Small intestine (tissue), 7 donors: ENCODE measurements around the gene WASHC2A. TPM values are rescaled to one million over a fixed set of nuclear protein-coding genes. Genes with fewer than 3 reads are reported as not detected.
A peak's percentile ranks its signal among the peaks of the same experiment; 100 is the strongest.
"Not testable (repeated sequence)": the region's sequence is repeated elsewhere in the genome, so short reads cannot be mapped to it uniquely, and the experiment has no call there.

Source experiments
- DNase-seq, 2 donors: peaks; one replicate each; pipeline versions ENCODE4 v3.0.0 to v3.0.0-alpha.2; 2013
- FAIRE-seq: peaks from 2 replicates; lab custom pipeline; 2012; peaks lifted over from hg19 to GRCh38; lab: Jason Lieb, UNC
- H3K27ac ChIP-seq, 3 donors: one replicate each; pipeline ENCODE4 v1.5.1; 2013; ENCODE audit warnings: low read length in 2 of 3, mild to moderate bottlenecking in 2 of 3, control low read depth in 1 of 3, inconsistent platforms in 1 of 3, low read depth in 1 of 3, moderate library complexity in 1 of 3
- H3K27me3 ChIP-seq, 3 donors: one replicate each; pipeline ENCODE4 v1.6.1; 2013; ENCODE audit warnings: low read length in 3 of 3, inconsistent platforms in 1 of 3; ENCODE audit not compliant: control insufficient read depth in 3 of 3, insufficient read depth in 3 of 3
- H3K36me3 ChIP-seq, 3 donors: one replicate each; pipeline ENCODE4 v1.6.1; 2013; ENCODE audit warnings: low read length in 3 of 3, inconsistent platforms in 1 of 3, low read depth in 1 of 3, mild to moderate bottlenecking in 1 of 3, moderate library complexity in 1 of 3; ENCODE audit not compliant: control insufficient read depth in 3 of 3, insufficient read depth in 2 of 3
- H3K4me1 ChIP-seq, 3 donors: one replicate each; pipeline ENCODE4 v1.6.1; 2013; ENCODE audit warnings: low read length in 2 of 3, inconsistent platforms in 1 of 3, low read depth in 1 of 3, mild to moderate bottlenecking in 1 of 3, moderate library complexity in 1 of 3; ENCODE audit not compliant: control insufficient read depth in 3 of 3, insufficient read depth in 2 of 3
- H3K4me3 ChIP-seq, 3 donors: one replicate each; pipeline ENCODE4 v1.5.1; 2013; ENCODE audit warnings: low read length in 3 of 3, control low read depth in 1 of 3, inconsistent platforms in 1 of 3, low read depth in 1 of 3, mild to moderate bottlenecking in 1 of 3, moderate library complexity in 1 of 3
- H3K9me3 ChIP-seq, 2 donors: one replicate each; pipeline ENCODE4 v1.6.1; 2013; ENCODE audit warnings: low read depth in 1 of 2, low read length in 1 of 2; ENCODE audit not compliant: control insufficient read depth in 2 of 2, insufficient read depth in 1 of 2
- WGBS, 3 donors: extraction: QIAGEN DNeasy Blood & Tissue Kit; methylation state at CpG; one replicate each; pipeline ENCODE4 v1.1.7; 2013; 5-methylcytosine and 5-hydroxymethylcytosine counted together
- polyA plus RNA-seq, 4 donors: library from polyadenylated mRNA; stranded (reverse) in 3 of 4; unstranded in 1 of 4; fragments of 200-250 nt in 3 of 4; fragments of 120-200 nt in 1 of 4; gene quantifications; one replicate each; pipeline versions ENCODE4 v1.2.1 to v1.2.3, GENCODE V29; 2013
- donor health status: healthy with polysubstance abuse.
- donor health status: control.
- donor health status: control.
- donor health status: Bipolar disorder and iron deficiency.
- donor health status: healthy.

WASHC2A gene
- polyA plus RNA-seq, 4 donors: 15.1 to 64.6 (median 20.3) TPM

DNA sequence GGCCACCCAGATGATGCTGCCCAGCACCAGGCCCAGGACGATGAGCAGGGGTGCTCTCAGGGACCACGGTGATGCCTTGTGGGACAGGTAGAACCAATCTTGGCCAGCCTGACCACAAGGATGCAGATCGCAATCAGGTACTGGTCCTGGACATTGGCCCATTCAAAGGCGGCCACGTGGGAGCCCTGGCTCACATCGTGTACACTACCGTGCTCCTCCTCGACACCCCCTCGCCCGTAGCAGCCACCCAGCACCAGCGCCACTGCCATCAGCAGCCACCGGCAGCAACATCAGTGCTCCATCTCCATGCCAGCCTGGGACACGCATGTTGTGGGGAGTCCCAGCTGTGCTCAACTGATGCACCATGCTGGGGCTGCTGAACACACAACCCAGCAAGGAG is 40.6 kb upstream of the WASHC2A start:
- peaks cover 0 to 26% (median 0%) of the 10 kb centered on the region in 3 donors for H3K27me3 ChIP-seq
- no peaks in the 10 kb centered on the region for H3K9me3 ChIP-seq
- no peaks in the 10 kb centered on the region for H3K36me3 ChIP-seq
- FAIRE-seq (no peak), DNase-seq (no peak)
- H3K4me1 ChIP-seq: no peaks in the 10 kb centered on the region
- H3K27ac ChIP-seq: no peak overlapping the region
- 90 to 97% (median 92%) methylated on average over 11 to 13 of the region's 13 CpGs for WGBS, 3 donors
- H3K4me3 ChIP-seq: no peak overlapping the region

DNA sequence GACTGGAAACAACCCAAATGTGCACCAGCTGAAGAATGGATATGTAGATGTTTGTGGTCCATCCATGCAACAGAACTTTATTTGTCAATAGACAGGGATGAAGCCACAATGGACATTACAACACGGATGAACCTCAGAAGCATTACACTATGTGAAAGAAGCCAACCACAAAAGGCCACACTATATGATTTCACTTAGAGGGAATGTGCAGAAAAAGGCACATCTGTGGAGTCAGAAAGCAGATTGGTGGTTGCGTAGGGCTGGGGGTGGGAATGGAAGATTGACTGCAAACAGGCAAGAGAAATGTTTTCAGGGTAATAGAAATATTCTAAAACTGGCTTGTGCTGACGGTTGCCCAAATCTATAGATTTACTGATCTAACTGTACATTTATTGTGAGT is 34.3 kb upstream of the WASHC2A start:
- 62 to 73% (median 64%) methylated on average over 3 of the region's 3 CpGs for WGBS, 3 donors
- H3K27me3 ChIP-seq: no peaks in the 10 kb centered on the region
- no peak for DNase-seq
- H3K4me1 ChIP-seq: no peaks in the 10 kb centered on the region
- H3K4me3 ChIP-seq: no peak overlapping the region
- H3K36me3 ChIP-seq: no peaks in the 10 kb centered on the region
- no peaks in the 10 kb centered on the region for H3K9me3 ChIP-seq
- H3K27ac ChIP-seq: no peak overlapping the region
- FAIRE-seq: no peak

DNA sequence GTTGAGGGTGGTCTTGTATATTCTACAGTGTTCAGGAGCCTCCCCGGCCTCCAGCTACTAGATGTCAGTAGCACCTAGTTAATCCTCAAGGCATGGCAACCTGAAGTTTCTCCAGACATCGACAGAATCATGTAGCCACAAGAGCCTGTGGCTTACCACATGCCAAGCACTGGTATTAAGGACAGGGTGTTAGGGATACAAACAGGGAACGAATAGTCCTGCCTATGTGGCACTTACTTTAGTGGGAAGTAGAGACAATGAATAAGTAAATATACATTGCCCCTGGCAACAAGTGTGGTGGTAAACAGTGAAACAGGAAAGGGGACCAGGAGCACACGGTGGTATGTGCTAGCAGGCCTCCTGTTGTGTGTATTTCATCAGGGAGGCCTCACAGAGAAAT is 32.4 kb upstream of the WASHC2A start:
- WGBS, 3 donors: 50 to 58% (median 57%) methylated on average over 4 of the region's 4 CpGs
- H3K4me1 ChIP-seq, H3K9me3 ChIP-seq, H3K27me3 ChIP-seq, FAIRE-seq, H3K4me3 ChIP-seq, H3K36me3 ChIP-seq, H3K27ac ChIP-seq, DNase-seq: not testable (repeated sequence)

DNA sequence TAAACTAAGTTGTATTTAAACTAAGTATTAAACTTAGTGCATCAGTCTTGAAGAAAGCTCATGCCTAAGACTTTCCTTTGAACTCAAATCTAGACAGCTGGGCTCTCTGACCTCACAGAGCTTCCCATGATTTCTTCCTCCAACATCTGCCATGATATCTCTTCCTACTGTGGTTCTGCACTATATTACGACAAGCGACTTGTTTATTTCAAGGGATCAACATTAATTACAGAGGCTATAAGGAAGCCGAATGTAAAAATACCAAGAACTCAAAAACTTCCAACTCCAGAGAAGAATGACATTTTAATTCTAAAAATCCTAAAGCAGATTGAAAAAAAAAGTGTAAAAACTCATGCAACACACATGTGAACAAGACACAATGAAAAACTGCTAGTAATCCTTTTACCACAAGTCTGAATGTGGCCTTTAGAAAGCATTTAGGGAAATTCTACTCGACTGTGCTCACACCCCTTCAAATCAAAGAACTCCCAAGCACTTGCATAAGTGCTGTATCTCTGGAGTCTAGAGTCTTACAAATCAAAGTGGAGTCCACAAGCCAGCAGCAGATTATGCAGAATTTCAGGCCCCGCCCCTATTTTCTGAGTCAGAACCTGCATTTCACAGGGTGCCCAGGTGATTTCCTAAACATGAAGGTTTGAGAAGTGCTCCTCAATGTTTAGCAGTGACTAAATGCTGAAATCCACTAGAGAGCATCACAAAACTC is 22.7 kb upstream of the WASHC2A start:
- WGBS, 3 donors: 63 to 65% (median 65%) methylated on average over 5 of the region's 5 CpGs
- peak; percentile 49 for FAIRE-seq
- DNase-seq: no peak
- Histone ChIP-seq H3K4me1 (no peaks in the 10 kb centered on the region), H3K27ac (no peak overlapping the region), H3K36me3 (no peaks in the 10 kb centered on the region), H3K27me3 (no peaks in the 10 kb centered on the region), H3K4me3 (no peak overlapping the region), H3K9me3 (no peaks in the 10 kb centered on the region)

DNA sequence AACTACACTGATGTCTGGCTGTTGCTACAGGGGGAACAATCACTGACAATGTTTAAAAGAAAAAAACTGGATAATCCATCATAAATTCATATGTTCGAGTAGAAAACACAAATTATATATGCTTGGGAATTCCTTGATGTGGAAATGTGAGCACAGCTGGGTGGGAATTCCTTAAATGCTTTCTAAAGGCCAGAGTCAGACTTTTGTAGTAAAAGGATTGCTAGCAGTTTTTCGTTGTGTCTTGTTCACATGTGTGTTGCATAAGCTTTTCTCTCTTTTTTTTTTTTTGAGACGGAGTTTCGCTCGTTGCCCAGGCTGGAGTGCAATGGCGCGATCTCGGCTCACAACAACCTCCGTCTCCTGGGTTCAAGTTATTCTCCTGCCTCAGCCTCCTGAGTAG is 21.3 kb upstream of the WASHC2A start:
- not testable (repeated sequence) for H3K4me1 ChIP-seq, H3K27ac ChIP-seq, H3K27me3 ChIP-seq, DNase-seq, FAIRE-seq, H3K36me3 ChIP-seq, H3K4me3 ChIP-seq, H3K9me3 ChIP-seq
- WGBS, 3 donors: 71 to 96% (median 78%) methylated on average over 9 of the region's 9 CpGs

DNA sequence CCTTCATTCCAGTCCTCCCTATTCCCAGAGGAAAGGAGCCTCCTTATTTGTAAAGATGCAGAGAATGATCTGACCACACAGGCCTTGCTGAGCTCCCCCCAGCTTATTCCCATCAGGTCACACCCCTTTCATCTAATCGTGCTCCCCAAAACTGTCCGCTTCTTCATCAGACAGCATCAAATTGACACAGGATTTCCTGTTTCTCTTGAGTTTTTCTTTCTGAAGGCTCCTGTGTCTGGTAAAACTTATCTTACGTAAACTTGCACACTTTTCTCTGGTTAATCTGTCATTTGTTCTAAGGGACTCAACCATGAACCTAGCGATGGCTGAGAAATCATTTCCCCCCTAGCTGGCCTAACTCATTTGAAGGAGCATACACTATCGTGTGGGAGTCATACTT is 20.2 kb upstream of the WASHC2A start:
- not testable (repeated sequence) for FAIRE-seq, H3K36me3 ChIP-seq, H3K4me3 ChIP-seq, H3K27ac ChIP-seq, H3K27me3 ChIP-seq, H3K4me1 ChIP-seq, DNase-seq, H3K9me3 ChIP-seq
- WGBS, 3 donors: 77 to 95% (median 84%) methylated on average over 2 to 5 of the region's 5 CpGs

DNA sequence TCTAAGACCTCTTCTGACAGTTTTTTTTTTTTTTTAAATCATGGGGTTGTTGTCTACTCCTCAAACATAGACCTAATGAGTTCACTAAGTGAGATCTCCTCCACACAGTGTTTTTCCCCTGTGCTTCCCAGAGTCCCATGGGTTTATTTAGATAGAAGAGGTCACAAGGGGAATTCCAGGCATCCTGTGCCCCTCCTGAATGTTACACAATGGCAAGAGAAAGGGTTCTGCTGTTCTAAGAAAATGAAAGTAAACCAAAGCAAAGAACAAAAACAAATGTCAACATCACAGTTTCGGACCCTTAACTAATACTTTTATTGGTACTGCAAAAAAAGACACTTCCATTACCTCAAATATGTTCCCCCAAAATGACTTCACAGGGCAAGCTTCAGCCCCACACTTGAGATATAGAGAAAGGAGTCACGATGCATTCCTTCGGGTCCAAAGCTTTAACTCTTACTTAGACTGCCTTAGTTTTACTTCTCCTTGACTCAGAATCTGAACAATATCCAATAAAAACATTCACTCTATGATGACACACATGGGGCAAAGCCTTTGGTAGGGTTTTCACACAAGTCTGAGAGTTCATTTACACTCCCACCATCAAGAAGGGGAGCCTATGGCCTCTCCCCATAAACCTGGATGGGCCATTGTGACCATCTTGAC is 15.6 kb upstream of the WASHC2A start:
- H3K36me3 ChIP-seq, FAIRE-seq, H3K27me3 ChIP-seq, H3K4me3 ChIP-seq, H3K4me1 ChIP-seq, H3K9me3 ChIP-seq: not testable (repeated sequence)
- 35 to 52% (median 43%) methylated on average over 3 of the region's 3 CpGs for WGBS, 3 donors
- peak; percentile 10 to 21 for DNase-seq
- peak overlapping the region in 1 of 3 donors; percentile 70 for H3K27ac ChIP-seq

DNA sequence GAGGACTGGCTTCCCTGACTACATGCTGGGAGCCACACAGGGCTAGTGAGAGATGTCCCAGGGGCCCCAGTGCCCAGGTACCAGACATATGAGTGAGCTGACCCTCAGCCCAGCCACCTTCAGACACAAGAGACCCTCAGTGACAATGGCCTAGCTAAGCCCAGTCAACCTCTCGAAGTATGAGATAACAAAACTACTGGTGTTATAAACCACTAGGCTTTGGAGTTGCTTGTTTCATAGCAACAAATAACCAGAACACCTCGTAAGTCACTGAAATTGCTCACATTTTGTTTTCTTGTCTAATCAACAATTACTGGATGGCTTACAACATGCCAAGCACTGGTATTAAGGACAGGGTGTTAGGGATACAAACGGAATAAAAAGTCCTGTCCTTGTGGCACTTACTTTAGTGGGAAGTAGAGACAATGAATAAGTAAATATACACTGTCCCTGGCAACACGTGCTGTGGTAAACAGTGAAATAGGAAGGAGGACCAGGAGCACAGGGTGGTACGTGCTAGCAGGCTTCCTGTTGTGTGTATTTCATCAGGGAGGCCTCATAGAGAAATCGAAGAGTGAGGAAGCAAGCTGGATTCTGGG is 14.9 kb upstream of the WASHC2A start:
- not testable (repeated sequence) for H3K36me3 ChIP-seq, FAIRE-seq, DNase-seq, H3K9me3 ChIP-seq, H3K4me1 ChIP-seq, H3K4me3 ChIP-seq, H3K27me3 ChIP-seq
- H3K27ac ChIP-seq: peak overlapping the region in 1 of 3 donors; percentile 70
- WGBS, 3 donors: 63 to 83% (median 73%) methylated on average over 6 of the region's 6 CpGs
